Fibroblast of lung (primary cell): ENCODE measurements around the gene BCAS3. TPM values are rescaled to one million over a fixed set of nuclear protein-coding genes. Genes with fewer than 3 reads are reported as not detected.

Source experiments
- DNase-seq, 2 donors: peaks; one replicate each; pipeline versions ENCODE4 v3.0.0 to v3.0.0-alpha.2; 2010; ENCODE audit warnings: low read depth in 2 of 2
- H2AFZ ChIP-seq: 2 replicates; pipeline ENCODE4 v1.5.1; 2012; ENCODE audit warnings: low read length, control low read depth, inconsistent platforms
- H3K27ac ChIP-seq: 2 replicates; pipeline ENCODE4 v1.5.1; 2011; ENCODE audit warnings: low read length, control low read depth; ENCODE audit not compliant: insufficient read depth
- H3K27me3 ChIP-seq: 2 replicates; pipeline ENCODE4 v1.5.1; 2011; ENCODE audit warnings: mild to moderate bottlenecking, low read length; ENCODE audit not compliant: control insufficient read depth, insufficient read depth
- H3K36me3 ChIP-seq: 2 replicates; pipeline ENCODE4 v1.5.1; 2011; ENCODE audit warnings: low read length; ENCODE audit not compliant: control insufficient read depth, insufficient read depth
- H3K4me1 ChIP-seq: 2 replicates; pipeline ENCODE4 v1.5.1; 2011; ENCODE audit warnings: low read length; ENCODE audit not compliant: control insufficient read depth, insufficient read depth; ENCODE audit errors: extremely low read depth
- H3K4me2 ChIP-seq: 2 replicates; pipeline ENCODE4 v1.5.1; 2011; ENCODE audit warnings: low read length, control low read depth; ENCODE audit not compliant: insufficient read depth; ENCODE audit errors: extremely low read depth
- H3K4me3 ChIP-seq, 4 experiments: fragments of 200-600 bp in 1 of 4; sonication (generic) in 1 of 4; replicated peaks in 1 of 4; 2 replicates each; pipeline ENCODE4 v1.5.1; 2011 to 2016; ENCODE audit warnings: low read length in 4 of 4, low read depth in 3 of 4, mild to moderate bottlenecking in 3 of 4, control low read depth in 2 of 4, inconsistent platforms in 1 of 4, mixed read lengths in 1 of 4; ENCODE audit not compliant: insufficient read depth in 1 of 4; ENCODE audit errors: control extremely low read depth in 1 of 4
- H3K79me2 ChIP-seq: 2 replicates; pipeline ENCODE4 v1.5.1; 2012; ENCODE audit warnings: mild to moderate bottlenecking, low read length, inconsistent platforms; ENCODE audit not compliant: control insufficient read depth, insufficient read depth
- H3K9ac ChIP-seq: 2 replicates; pipeline ENCODE4 v1.5.1; 2011; ENCODE audit warnings: mild to moderate bottlenecking, low read length, control low read depth; ENCODE audit not compliant: insufficient read depth
- H3K9me3 ChIP-seq: 2 replicates; pipeline ENCODE4 v1.5.1; 2012; ENCODE audit warnings: low read depth, low read length; ENCODE audit not compliant: control insufficient read depth, insufficient read depth
- H4K20me1 ChIP-seq: 2 replicates; pipeline ENCODE4 v1.5.1; 2011; ENCODE audit warnings: low read length; ENCODE audit not compliant: control insufficient read depth, insufficient read depth; ENCODE audit errors: extremely low read depth
- CTCF ChIP-seq, 2 donors: IDR thresholded peaks in 1 of 2; conservative IDR thresholded peaks in 1 of 2; 1 replicate in 1 of 2; 2 replicates in 1 of 2; pipeline ENCODE4 v1.5.1; 2011 to 2012; ENCODE audit warnings: low read length in 2 of 2, control low read depth in 1 of 2, inconsistent platforms in 1 of 2, low read depth in 1 of 2, mild to moderate bottlenecking in 1 of 2
- EZH2 ChIP-seq: IDR thresholded peaks from 2 replicates; pipeline ENCODE4 v1.5.1; 2012; ENCODE audit warnings: low read length, control low read depth, mild to moderate bottlenecking; ENCODE audit errors: missing control alignments
- polyA plus RNA-seq, 2 donors: library from polyadenylated mRNA; depleted of rRNA in 1 of 2; stranded (reverse) in 1 of 2; unstranded in 1 of 2; fragments of >200 nt; gene quantifications; 2 replicates each; pipeline ENCODE4 v1.2.1, GENCODE V29; 2011 to 2012; ENCODE audit warnings: missing spikeins in 1 of 2
- total RNA-seq: library from RNA; depleted of rRNA; stranded (reverse); fragments of >200 nt; gene quantifications from 2 replicates; pipeline ENCODE4 v1.2.1, GENCODE V29; 2014

BCAS3 gene
- total and polyA plus RNA-seq, 2 donors (not counting 1 experiment from before 2014, with no cell fraction given), result 9.9 to 43.6 TPM

- Histone ChIP-seq H4K20me1 (no peaks in the 10 kb centered on the region), H2AFZ (no peak overlapping the region), H3K9me3 (no peaks in the 10 kb centered on the region), H3K4me2 (no peak overlapping the region), H3K4me3 (no peak overlapping the region), H3K4me1 (no peaks in the 10 kb centered on the region), H3K36me3 (no peaks in the 10 kb centered on the region), H3K79me2 (no peaks in the 10 kb centered on the region), H3K27ac (no peak overlapping the region), H3K9ac (no peak overlapping the region), H3K27me3 (no peaks in the 10 kb centered on the region)
- TF ChIP-seq EZH2, result no peak
- no peak for TF ChIP-seq CTCF (conservative IDR thresholded peaks at IDR 0.05 in 1 of 2, IDR thresholded peaks at IDR 0.05 in 1 of 2; ENCODE audit: low read depth in 1 of 2, low read length in 2 of 2)
- peak; percentile 42 to 62 for DNase-seq
Measured at GRCh38 chr17:61168506-61168905, 490.9 kb downstream of the BCAS3 start.

DNA sequence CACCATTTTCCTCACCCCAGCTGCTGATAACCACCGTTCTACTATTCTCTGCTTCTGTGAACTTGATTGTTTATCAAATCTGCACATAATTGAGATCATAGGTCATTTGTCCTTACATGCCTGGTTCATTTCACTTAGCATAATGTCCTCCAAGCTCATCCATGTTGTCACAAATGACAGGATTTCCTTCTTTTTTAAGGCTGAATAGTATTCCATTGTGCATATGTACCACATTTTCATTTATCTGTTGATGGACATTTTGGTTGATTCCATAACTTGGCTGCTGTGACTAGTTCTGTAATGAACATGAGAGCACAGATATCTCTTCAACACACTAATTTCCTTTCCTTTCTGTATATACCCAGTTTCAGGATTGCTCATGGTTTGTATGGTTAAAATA, 496.7 kb downstream of the BCAS3 start:
- Histone ChIP-seq H3K4me2 (no peak overlapping the region), H2AFZ (no peak overlapping the region), H3K9ac (no peak overlapping the region), H3K27ac (no peak overlapping the region), H3K36me3 (no peaks in the 10 kb centered on the region), H3K9me3 (no peaks in the 10 kb centered on the region), H3K79me2 (no peaks in the 10 kb centered on the region), H3K27me3 (no peaks in the 10 kb centered on the region), H4K20me1 (no peaks in the 10 kb centered on the region), H3K4me3 (no peak overlapping the region), H3K4me1 (no peaks in the 10 kb centered on the region)
- DNase-seq, result no peak
- TF ChIP-seq CTCF (conservative IDR thresholded peaks at IDR 0.05 in 1 of 2, IDR thresholded peaks at IDR 0.05 in 1 of 2; ENCODE audit: low read depth in 1 of 2, low read length in 2 of 2) (no peak), EZH2 (no peak)

DNA sequence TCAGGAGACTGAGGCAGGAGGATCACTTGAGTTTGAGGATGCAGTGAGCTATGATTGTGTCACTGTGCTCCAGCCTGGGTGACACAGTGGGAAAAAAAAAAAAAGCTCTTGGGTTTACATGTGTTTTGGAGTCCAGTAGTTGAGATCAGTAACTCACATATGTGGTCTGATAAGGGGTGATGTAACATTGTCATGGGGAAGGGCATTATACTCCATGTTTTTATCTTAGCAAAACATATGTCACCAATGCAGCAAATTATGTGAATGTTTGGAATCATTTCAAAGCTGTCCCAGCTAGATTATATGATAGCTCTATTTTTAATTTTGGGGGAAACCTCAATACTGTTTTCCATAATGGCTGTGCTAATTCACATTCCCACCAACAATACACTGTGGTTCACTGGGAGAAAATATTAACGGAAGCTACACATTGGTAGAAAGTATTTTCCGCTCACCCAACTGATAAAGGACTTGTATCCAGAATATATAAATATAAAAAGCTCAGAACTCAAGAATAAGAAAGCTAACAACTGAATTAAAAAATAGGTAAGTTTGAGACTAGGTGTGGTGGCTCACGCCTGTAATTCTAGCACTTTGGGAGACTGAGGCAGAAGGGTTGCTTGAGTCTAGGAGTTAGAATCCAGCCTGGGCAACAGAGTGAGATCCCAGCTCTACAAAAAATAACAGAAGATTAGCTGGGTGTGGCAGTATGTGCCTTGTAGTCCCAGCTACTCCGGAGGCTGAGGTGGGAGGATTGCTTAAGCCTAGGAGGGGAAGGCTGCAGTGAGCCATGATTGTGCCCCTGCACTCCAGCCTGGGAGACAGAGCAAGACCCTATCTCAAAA, 497.9 kb downstream of the BCAS3 start:
- H3K4me1 ChIP-seq, result no peaks in the 10 kb centered on the region
- H4K20me1 ChIP-seq, result no peaks in the 10 kb centered on the region
- H3K79me2 ChIP-seq, result no peaks in the 10 kb centered on the region
- H2AFZ ChIP-seq, result no peak overlapping the region
- no peaks in the 10 kb centered on the region for H3K27me3 ChIP-seq
- no peak for TF ChIP-seq CTCF (conservative IDR thresholded peaks at IDR 0.05 in 1 of 2, IDR thresholded peaks at IDR 0.05 in 1 of 2; ENCODE audit: low read depth in 1 of 2, low read length in 2 of 2)
- no peak for TF ChIP-seq EZH2
- no peak overlapping the region for H3K4me2 ChIP-seq
- H3K4me3 ChIP-seq, result no peak overlapping the region
- no peak overlapping the region for H3K9ac ChIP-seq
- H3K36me3 ChIP-seq, result no peaks in the 10 kb centered on the region
- H3K27ac ChIP-seq, result no peak overlapping the region
- no peaks in the 10 kb centered on the region for H3K9me3 ChIP-seq
- DNase-seq, result no peak
